HEK293 (cell line): Measurements from ENCODE around the gene PTBP1.

ENCODE experiments used
- CTCF ChIA-PET: fragments of 350-600 bp; formaldehyde crosslinking; extraction: SDS; loops from one replicate; lab custom pipeline; 2021; ENCODE audit warnings: antibody characterized with exemption; lab: Yijun Ruan, JAX
- POLR2A ChIA-PET: fragments of 300-600 bp; formaldehyde crosslinking; extraction: SDS; loops from one replicate; lab custom pipeline; 2020; ENCODE audit warnings: antibody characterized with exemption, inconsistent platforms; lab: Yijun Ruan, JAX
- H3K27ac ChIP-seq: fragments of 200-500 bp; sonication (Bioruptor generic); 2 replicates; pipeline ENCODE4 v1.5.1; 2014; ENCODE audit warnings: low read depth, low read length, control low read depth, inconsistent platforms; ENCODE audit errors: extremely low read depth
- H3K36me3 ChIP-seq, 2 experiments: fragments of 200-500 bp in 1 of 2; sonication (Bioruptor generic) in 1 of 2; 1 replicate in 1 of 2; 2 replicates in 1 of 2; pipeline ENCODE4 v1.5.1; 2014 to 2017; ENCODE audit warnings: inconsistent platforms in 2 of 2, low read length in 2 of 2; ENCODE audit not compliant: control insufficient read depth in 2 of 2, insufficient read depth in 1 of 2
- H3K4me1 ChIP-seq: fragments of 200-500 bp; sonication (Bioruptor generic); 2 replicates; pipeline ENCODE4 v1.5.1; 2014; ENCODE audit warnings: mild to moderate bottlenecking, low read length, inconsistent platforms; ENCODE audit not compliant: control insufficient read depth, insufficient read depth
- H3K4me3 ChIP-seq: 2 replicates; pipeline ENCODE4 v1.5.1; 2011; ENCODE audit warnings: low read depth, mild to moderate bottlenecking, control low read depth, low read length, moderate library complexity
- H3K9me3 ChIP-seq: fragments of 200-500 bp; sonication (Bioruptor generic); 2 replicates; pipeline ENCODE4 v1.5.1; 2014; ENCODE audit warnings: low read depth, low read length, inconsistent platforms; ENCODE audit not compliant: control insufficient read depth, insufficient read depth
- IKZF3 ChIP-seq: fragments of 450-650 bp; IDR thresholded peaks from 2 replicates; pipeline ENCODE4 v1.5.0; 2018; ENCODE audit warnings: missing biosample characterization, mild to moderate bottlenecking, missing genetic modification characterization, moderate library complexity
- KLF16 ChIP-seq: fragments of 450-650 bp; formaldehyde crosslinking; IDR thresholded peaks from 2 replicates; pipeline ENCODE4 v1.5.1; 2017; ENCODE audit warnings: missing biosample characterization, missing genetic modification characterization
- OSR2 ChIP-seq: fragments of 450-650 bp; formaldehyde crosslinking; IDR thresholded peaks from 2 replicates; pipeline ENCODE4 v1.5.1; 2016; ENCODE audit warnings: missing biosample characterization, missing genetic modification characterization
- ZBTB48 ChIP-seq: fragments of 450-650 bp; formaldehyde crosslinking; IDR thresholded peaks from 2 replicates; pipeline ENCODE4 v1.5.1; 2016; ENCODE audit warnings: missing biosample characterization, missing genetic modification characterization
- ZFP69B ChIP-seq: fragments of 450-650 bp; formaldehyde crosslinking; IDR thresholded peaks from 2 replicates; pipeline ENCODE4 v1.5.1; 2016; ENCODE audit warnings: missing biosample characterization, missing genetic modification characterization
- ZNF140 ChIP-seq: fragments of 450-650 bp; formaldehyde crosslinking; IDR thresholded peaks from 2 replicates; pipeline ENCODE4 v1.5.1; 2016; ENCODE audit warnings: missing biosample characterization, missing genetic modification characterization
- ZNF221 ChIP-seq: fragments of 450-650 bp; formaldehyde crosslinking; IDR thresholded peaks from 2 replicates; pipeline ENCODE4 v1.5.1; 2017; ENCODE audit warnings: missing biosample characterization, missing genetic modification characterization, borderline replicate concordance
- ZNF341 ChIP-seq: fragments of 450-650 bp; formaldehyde crosslinking; IDR thresholded peaks from 2 replicates; pipeline ENCODE4; 2016; ENCODE audit warnings: low read depth, missing biosample characterization, missing genetic modification characterization
- ZNF354C ChIP-seq: fragments of 450-650 bp; formaldehyde crosslinking; IDR thresholded peaks from 2 replicates; pipeline ENCODE4 v1.5.1; 2016; ENCODE audit warnings: missing biosample characterization, missing genetic modification characterization, low read depth, borderline replicate concordance
- ZNF391 ChIP-seq: fragments of 450-650 bp; formaldehyde crosslinking; IDR thresholded peaks from 2 replicates; pipeline ENCODE4 v1.5.1; 2016; ENCODE audit warnings: low read depth, missing biosample characterization, missing genetic modification characterization, borderline replicate concordance
- ZNF48 ChIP-seq: fragments of 450-650 bp; formaldehyde crosslinking; IDR thresholded peaks from 2 replicates; pipeline ENCODE4 v1.5.1; 2016; ENCODE audit warnings: missing biosample characterization, missing genetic modification characterization
- ZNF549 ChIP-seq: fragments of 450-650 bp; IDR thresholded peaks from 2 replicates; pipeline ENCODE4 v1.5.1; 2018; ENCODE audit warnings: missing biosample characterization, missing genetic modification characterization, mild to moderate bottlenecking, inconsistent platforms, moderate library complexity
- ZNF555 ChIP-seq: fragments of 450-650 bp; formaldehyde crosslinking; conservative IDR thresholded peaks from 2 replicates; pipeline ENCODE4 v1.5.1; 2017; ENCODE audit warnings: missing biosample characterization, mild to moderate bottlenecking, missing genetic modification characterization, inconsistent platforms
- ZNF654 ChIP-seq: fragments of 450-650 bp; formaldehyde crosslinking; IDR thresholded peaks from 2 replicates; pipeline ENCODE4 v1.5.1; 2016; ENCODE audit warnings: low read depth, missing biosample characterization, missing genetic modification characterization
- ZNF677 ChIP-seq: fragments of 450-650 bp; IDR thresholded peaks from 2 replicates; pipeline ENCODE4 v1.5.0; 2018; ENCODE audit warnings: missing biosample characterization, mild to moderate bottlenecking, missing genetic modification characterization, moderate library complexity
- ZNF701 ChIP-seq: fragments of 450-650 bp; formaldehyde crosslinking; IDR thresholded peaks from 2 replicates; pipeline ENCODE4 v1.5.1; 2016; ENCODE audit warnings: missing biosample characterization, missing genetic modification characterization
- ZSCAN23 ChIP-seq: fragments of 450-650 bp; formaldehyde crosslinking; IDR thresholded peaks from 2 replicates; pipeline ENCODE4 v1.5.1; 2016; ENCODE audit warnings: missing biosample characterization, missing genetic modification characterization
- TF ChIP-seq, protein P1 (sequence below): fragments of 450-650 bp; formaldehyde crosslinking; IDR thresholded peaks from 2 replicates; pipeline ENCODE4 v1.5.1; 2016; ENCODE audit warnings: missing biosample characterization, missing genetic modification characterization
- TF ChIP-seq, protein P2 (sequence below): fragments of 450-650 bp; formaldehyde crosslinking; IDR thresholded peaks from 2 replicates; pipeline ENCODE4 v1.5.1; 2016; ENCODE audit warnings: missing biosample characterization, missing genetic modification characterization
- TF ChIP-seq, protein P3 (sequence below): fragments of 450-650 bp; formaldehyde crosslinking; IDR thresholded peaks from 2 replicates; pipeline ENCODE4 v1.5.0; 2017; ENCODE audit warnings: missing biosample characterization, missing genetic modification characterization, borderline replicate concordance
- TF ChIP-seq, protein P4 (sequence below): fragments of 450-650 bp; formaldehyde crosslinking; IDR thresholded peaks from 2 replicates; pipeline ENCODE4 v1.5.1; 2016; ENCODE audit warnings: missing biosample characterization, missing genetic modification characterization, low read depth

Gene PTBP1

DNA sequence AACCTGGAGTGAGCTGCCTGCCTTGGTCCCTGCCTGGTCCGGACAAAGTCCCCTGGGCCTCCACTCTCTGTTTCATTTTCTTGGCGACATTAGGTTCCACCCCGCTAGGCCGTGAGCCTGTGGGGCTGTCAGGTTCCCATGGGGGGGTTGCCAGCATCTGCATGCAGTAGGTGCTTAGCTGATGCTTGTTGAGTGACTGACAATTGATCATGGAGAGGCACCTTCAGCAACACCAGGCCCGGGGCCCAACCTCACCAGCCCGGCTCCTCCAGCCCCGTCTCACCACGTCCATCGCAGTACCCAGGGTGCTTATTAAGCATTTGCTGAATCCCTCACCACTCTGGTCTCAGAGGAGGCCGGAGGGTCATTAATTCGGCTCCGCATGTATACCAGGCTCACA lies 33.0 kb upstream of the PTBP1 start:
- Histone ChIP-seq H3K27ac (no peak overlapping the region), H3K9me3 (no peaks in the 10 kb centered on the region), H3K4me3 (no peak overlapping the region), H3K4me1 (no peaks in the 10 kb centered on the region), H3K36me3 (no peaks in the 10 kb centered on the region)
- CTCF ChIA-PET = interaction anchor here (0.5 kb wide), 1 partner anchor 27 kb away, joined by 3 read pairs; no protein-coding TSS in a partner anchor
- TF ChIP-seq KLF16 (no peak), ZSCAN23 (tag by site-specific recombination) (no peak), ZFP69B (tag by site-specific recombination) (no peak)
- TF ChIP-seq, protein P1, sequence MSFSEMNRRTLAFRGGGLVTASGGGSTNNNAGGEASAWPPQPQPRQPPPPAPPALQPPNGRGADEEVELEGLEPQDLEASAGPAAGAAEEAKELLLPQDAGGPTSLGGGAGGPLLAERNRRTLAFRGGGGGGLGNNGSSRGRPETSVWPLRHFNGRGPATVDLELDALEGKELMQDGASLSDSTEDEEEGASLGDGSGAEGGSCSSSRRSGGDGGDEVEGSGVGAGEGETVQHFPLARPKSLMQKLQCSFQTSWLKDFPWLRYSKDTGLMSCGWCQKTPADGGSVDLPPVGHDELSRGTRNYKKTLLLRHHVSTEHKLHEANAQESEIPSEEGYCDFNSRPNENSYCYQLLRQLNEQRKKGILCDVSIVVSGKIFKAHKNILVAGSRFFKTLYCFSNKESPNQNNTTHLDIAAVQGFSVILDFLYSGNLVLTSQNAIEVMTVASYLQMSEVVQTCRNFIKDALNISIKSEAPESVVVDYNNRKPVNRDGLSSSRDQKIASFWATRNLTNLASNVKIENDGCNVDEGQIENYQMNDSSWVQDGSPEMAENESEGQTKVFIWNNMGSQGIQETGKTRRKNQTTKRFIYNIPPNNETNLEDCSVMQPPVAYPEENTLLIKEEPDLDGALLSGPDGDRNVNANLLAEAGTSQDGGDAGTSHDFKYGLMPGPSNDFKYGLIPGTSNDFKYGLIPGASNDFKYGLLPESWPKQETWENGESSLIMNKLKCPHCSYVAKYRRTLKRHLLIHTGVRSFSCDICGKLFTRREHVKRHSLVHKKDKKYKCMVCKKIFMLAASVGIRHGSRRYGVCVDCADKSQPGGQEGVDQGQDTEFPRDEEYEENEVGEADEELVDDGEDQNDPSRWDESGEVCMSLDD (tag by site-specific recombination) = no peak
- POLR2A ChIA-PET = interaction anchor here (0.9 kb wide), 1 partner anchor 12 kb away, joined by 8 read pairs; no protein-coding TSS in a partner anchor

DNA sequence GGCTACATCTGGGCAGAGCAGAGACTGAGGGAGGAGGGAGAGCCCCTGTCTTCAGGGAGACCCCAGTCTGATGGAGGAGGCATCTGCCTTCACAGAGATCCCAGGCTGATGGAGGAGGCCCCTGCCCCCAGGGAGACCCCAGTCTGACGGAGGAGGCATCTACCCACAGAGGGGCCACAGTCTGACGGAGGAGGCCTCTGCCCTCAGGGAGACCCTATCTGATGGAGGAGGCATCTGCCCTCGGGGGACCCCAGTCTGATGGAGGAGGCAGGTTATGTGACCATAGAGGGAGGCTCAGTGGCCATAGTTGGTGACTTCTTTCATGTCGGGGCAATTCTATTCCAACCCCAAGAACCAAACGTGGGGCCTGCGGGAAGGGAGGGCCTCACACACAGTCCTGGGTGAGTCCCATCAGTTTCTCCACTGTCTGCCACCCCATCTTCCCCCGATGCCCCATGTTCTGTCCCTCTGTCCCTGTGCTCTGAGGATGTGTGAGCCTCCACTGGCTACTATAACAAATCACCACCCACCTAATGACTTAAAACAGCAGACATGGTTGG lies 32.0 kb upstream of the PTBP1 start:
- CTCF ChIA-PET = no interaction called here
- no peaks in the 10 kb centered on the region for H3K4me1 ChIP-seq
- no peak overlapping the region for H3K4me3 ChIP-seq
- POLR2A ChIA-PET = no interaction called here
- H3K27ac ChIP-seq = no peak overlapping the region
- H3K9me3 ChIP-seq = no peaks in the 10 kb centered on the region
- TF ChIP-seq ZNF391 (no peak), ZNF555 (tag by site-specific recombination) (no peak), ZNF48 (no peak), ZNF354C (no peak), ZNF549 (tag by site-specific recombination) (no peak), ZNF221 (tag by site-specific recombination) (no peak), ZNF677 (tag by site-specific recombination) (no peak), ZBTB48 (tag by site-specific recombination) (no peak), ZNF140 (no peak), OSR2 (tag by site-specific recombination) (no peak), ZNF701 (tag by site-specific recombination) (no peak), ZNF654 (tag by site-specific recombination) (no peak), ZNF341 (tag by site-specific recombination) (no peak), IKZF3 (no peak)
- TF ChIP-seq, protein P2, sequence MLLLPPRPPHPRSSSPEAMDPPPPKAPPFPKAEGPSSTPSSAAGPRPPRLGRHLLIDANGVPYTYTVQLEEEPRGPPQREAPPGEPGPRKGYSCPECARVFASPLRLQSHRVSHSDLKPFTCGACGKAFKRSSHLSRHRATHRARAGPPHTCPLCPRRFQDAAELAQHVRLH (tag by site-specific recombination) = no peak
- TF ChIP-seq, protein P3, sequence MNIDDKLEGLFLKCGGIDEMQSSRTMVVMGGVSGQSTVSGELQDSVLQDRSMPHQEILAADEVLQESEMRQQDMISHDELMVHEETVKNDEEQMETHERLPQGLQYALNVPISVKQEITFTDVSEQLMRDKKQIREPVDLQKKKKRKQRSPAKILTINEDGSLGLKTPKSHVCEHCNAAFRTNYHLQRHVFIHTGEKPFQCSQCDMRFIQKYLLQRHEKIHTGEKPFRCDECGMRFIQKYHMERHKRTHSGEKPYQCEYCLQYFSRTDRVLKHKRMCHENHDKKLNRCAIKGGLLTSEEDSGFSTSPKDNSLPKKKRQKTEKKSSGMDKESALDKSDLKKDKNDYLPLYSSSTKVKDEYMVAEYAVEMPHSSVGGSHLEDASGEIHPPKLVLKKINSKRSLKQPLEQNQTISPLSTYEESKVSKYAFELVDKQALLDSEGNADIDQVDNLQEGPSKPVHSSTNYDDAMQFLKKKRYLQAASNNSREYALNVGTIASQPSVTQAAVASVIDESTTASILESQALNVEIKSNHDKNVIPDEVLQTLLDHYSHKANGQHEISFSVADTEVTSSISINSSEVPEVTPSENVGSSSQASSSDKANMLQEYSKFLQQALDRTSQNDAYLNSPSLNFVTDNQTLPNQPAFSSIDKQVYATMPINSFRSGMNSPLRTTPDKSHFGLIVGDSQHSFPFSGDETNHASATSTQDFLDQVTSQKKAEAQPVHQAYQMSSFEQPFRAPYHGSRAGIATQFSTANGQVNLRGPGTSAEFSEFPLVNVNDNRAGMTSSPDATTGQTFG (tag by site-specific recombination) = no peak
- TF ChIP-seq, protein P4, sequence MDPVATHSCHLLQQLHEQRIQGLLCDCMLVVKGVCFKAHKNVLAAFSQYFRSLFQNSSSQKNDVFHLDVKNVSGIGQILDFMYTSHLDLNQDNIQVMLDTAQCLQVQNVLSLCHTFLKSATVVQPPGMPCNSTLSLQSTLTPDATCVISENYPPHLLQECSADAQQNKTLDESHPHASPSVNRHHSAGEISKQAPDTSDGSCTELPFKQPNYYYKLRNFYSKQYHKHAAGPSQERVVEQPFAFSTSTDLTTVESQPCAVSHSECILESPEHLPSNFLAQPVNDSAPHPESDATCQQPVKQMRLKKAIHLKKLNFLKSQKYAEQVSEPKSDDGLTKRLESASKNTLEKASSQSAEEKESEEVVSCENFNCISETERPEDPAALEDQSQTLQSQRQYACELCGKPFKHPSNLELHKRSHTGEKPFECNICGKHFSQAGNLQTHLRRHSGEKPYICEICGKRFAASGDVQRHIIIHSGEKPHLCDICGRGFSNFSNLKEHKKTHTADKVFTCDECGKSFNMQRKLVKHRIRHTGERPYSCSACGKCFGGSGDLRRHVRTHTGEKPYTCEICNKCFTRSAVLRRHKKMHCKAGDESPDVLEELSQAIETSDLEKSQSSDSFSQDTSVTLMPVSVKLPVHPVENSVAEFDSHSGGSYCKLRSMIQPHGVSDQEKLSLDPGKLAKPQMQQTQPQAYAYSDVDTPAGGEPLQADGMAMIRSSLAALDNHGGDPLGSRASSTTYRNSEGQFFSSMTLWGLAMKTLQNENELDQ (tag by site-specific recombination) = no peak
- H3K36me3 ChIP-seq = no peaks in the 10 kb centered on the region
